Measurements from ENCODE around the gene CRAT. TPM values are rescaled to one million over a fixed set of nuclear protein-coding genes. Genes with fewer than 3 reads are reported as not detected.

Gene CRAT
- total and polyA plus RNA-seq, 2 experiments from 2014 or later = 4.6 to 9.9 TPM

GRCh38 chr9:129125478-129125877 lies 14.9 kb upstream of the CRAT start (continued):
- TF ChIP-seq ZNF462 (CRISPR knock-in tag; IDR thresholded peaks at IDR 0.05) (no peak), CTCF (conservative IDR thresholded peaks at IDR 0.05; ENCODE audit: low read depth in 2 of 2) (no peak), ZNF331 (CRISPR knock-in tag; IDR thresholded peaks at IDR 0.05; ENCODE audit: low read depth) (no peak), POLR2AphosphoS5 (IDR thresholded peaks at IDR 0.05; ENCODE audit: low read depth) (no peak)

GRCh38 chr9:129124506-129125069 lies 14.0 kb upstream of the CRAT start:
- DNase-seq (ENCODE audit: low spot score) = no peak
- Histone ChIP-seq H3K4me1 (ENCODE audit: insufficient read depth) (peaks cover 16% of the 10 kb centered on the region), H3K9me2 (ENCODE audit: insufficient read depth) (no peaks in the 10 kb centered on the region), H3K4me2 (no peak overlapping the region), H2AFZ (no peak overlapping the region), H3K27me3 (ENCODE audit: insufficient read depth) (no peaks in the 10 kb centered on the region), H3F3A (replicated peaks; ENCODE audit: low read depth) (peaks cover 5% of the 10 kb centered on the region; the same call in 1 of the 2 replicates), H3K79me2 (replicated peaks; ENCODE audit: insufficient read depth) (peaks cover 25% of the 10 kb centered on the region; the same call in 1 of the 2 replicates), H4K20me1 (replicated peaks; ENCODE audit: insufficient read depth) (peaks cover 2% of the 10 kb centered on the region; the same call in 1 of the 2 replicates), H3K27ac (ENCODE audit: low read depth) (no peak overlapping the region), H3K4me3 (no peak overlapping the region), H3K36me3 (ENCODE audit: insufficient read depth) (peaks cover 16% of the 10 kb centered on the region)
- H3K27me3 Mint-ChIP-seq (ENCODE audit: insufficient read depth, low read depth, poor library complexity) = peaks cover 9% of the 10 kb centered on the region
- H3K27ac Mint-ChIP-seq = peak overlapping the region; percentile 31; the same call in 1 of the 2 replicates
- H3K36me3 Mint-ChIP-seq (ENCODE audit: low read depth) = peaks cover 66% of the 10 kb centered on the region
- no peaks in the 10 kb centered on the region for H3K9me3 Mint-ChIP-seq
- peaks cover 19% of the 10 kb centered on the region for H3K4me1 Mint-ChIP-seq
- no peak for ATAC-seq
- H3K4me3 Mint-ChIP-seq = no peak overlapping the region
- TF ChIP-seq POLR2AphosphoS5 (IDR thresholded peaks at IDR 0.05; ENCODE audit: low read depth) (no peak), ETS1 (IDR thresholded peaks at IDR 0.05) (no peak), ZNF462 (CRISPR knock-in tag; IDR thresholded peaks at IDR 0.05) (no peak)

Data from GM23338 (cell line).